Measurements from ENCODE around the gene ST6GALNAC3.

Gene ST6GALNAC3

GRCh38 chr1:76146184-76146583 is 71.6 kb downstream of the ST6GALNAC3 start:
- no peak for DNase-seq

- DNase-seq = no peak
Observed at GRCh38 chr1:76147917-76148316, 73.4 kb downstream of the ST6GALNAC3 start.

GRCh38 chr1:76148460-76148859 is 73.9 kb downstream of the ST6GALNAC3 start:
- no peak for DNase-seq

GRCh38 chr1:76153841-76154205 is 79.3 kb downstream of the ST6GALNAC3 start:
- DNase-seq = no peak

GRCh38 chr1:76154206-76154956 is 79.8 kb downstream of the ST6GALNAC3 start:
- peak; percentile 81 for DNase-seq

- no peak for DNase-seq
Observed at GRCh38 chr1:76156987-76157386, 82.4 kb downstream of the ST6GALNAC3 start.

- no peak for DNase-seq
Observed at GRCh38 chr1:76158126-76158525, 83.6 kb downstream of the ST6GALNAC3 start.

- no peak for DNase-seq
Observed at GRCh38 chr1:76160225-76160624, 85.7 kb downstream of the ST6GALNAC3 start.

- no peak for DNase-seq
Observed at GRCh38 chr1:76161451-76161850, 86.9 kb downstream of the ST6GALNAC3 start.

- no peak for DNase-seq
Observed at GRCh38 chr1:76162254-76162653, 87.7 kb downstream of the ST6GALNAC3 start.

GRCh38 chr1:76164165-76164564 is 89.6 kb downstream of the ST6GALNAC3 start:
- no peak for DNase-seq

- DNase-seq = no peak
Observed at GRCh38 chr1:76170084-76170483, 95.5 kb downstream of the ST6GALNAC3 start.

GRCh38 chr1:76170513-76170912 is 96.0 kb downstream of the ST6GALNAC3 start:
- DNase-seq = no peak

- peak; percentile 1 for DNase-seq
Observed at GRCh38 chr1:76176000-76176399, 101.5 kb downstream of the ST6GALNAC3 start.

- no peak for DNase-seq
Observed at GRCh38 chr1:76177615-76178014, 103.1 kb downstream of the ST6GALNAC3 start.

- no peak for DNase-seq
Observed at GRCh38 chr1:76179219-76179698, 104.7 kb downstream of the ST6GALNAC3 start.

GRCh38 chr1:76185207-76185606 is 110.7 kb downstream of the ST6GALNAC3 start:
- DNase-seq = no peak

GRCh38 chr1:76186554-76187170 is 112.1 kb downstream of the ST6GALNAC3 start:
- no peak for DNase-seq

- no peak for DNase-seq
Observed at GRCh38 chr1:76187436-76187835, 112.9 kb downstream of the ST6GALNAC3 start.

GRCh38 chr1:76189310-76189709 is 114.8 kb downstream of the ST6GALNAC3 start:
- no peak for DNase-seq

GRCh38 chr1:76190749-76191424 is 116.3 kb downstream of the ST6GALNAC3 start:
- no peak for DNase-seq

- DNase-seq = no peak
Observed at GRCh38 chr1:76191561-76191960, 117.0 kb downstream of the ST6GALNAC3 start.

GRCh38 chr1:76198452-76198851 is 123.9 kb downstream of the ST6GALNAC3 start:
- DNase-seq = no peak

GRCh38 chr1:76202670-76203069 is 128.1 kb downstream of the ST6GALNAC3 start:
- no peak for DNase-seq
